ENCODE data around the gene DCK. TPM values are rescaled to one million over a fixed set of nuclear protein-coding genes. Genes with fewer than 3 reads are reported as not detected.

DCK gene
- total RNA-seq, 1 donor from 2014 or later: 24.5 TPM

DNA sequence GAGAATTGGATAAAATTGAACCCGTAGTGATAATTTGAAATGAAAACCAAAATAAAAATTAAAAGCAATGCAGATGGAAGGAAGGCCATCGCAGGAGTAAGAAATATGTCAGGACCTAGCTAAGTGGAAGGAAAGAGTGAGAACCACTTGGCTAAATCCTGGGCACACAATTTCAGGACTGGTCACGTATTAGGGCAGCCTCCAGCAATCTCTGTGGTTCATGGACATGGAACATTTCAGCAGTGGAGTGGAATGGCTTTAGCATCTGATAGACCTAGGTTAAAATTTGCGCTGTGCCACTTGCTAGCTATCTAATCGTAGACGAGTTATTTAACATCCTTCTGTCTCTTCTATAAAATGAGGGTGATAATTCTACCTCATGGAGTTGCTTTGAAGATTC lies 71.1 kb downstream of the DCK start:
- H3K9me3 ChIP-seq: no peaks in the 10 kb centered on the region
- no peak overlapping the region for H3K4me3 ChIP-seq
- no peak overlapping the region for H3K27ac ChIP-seq
- no peaks in the 10 kb centered on the region for H3K4me1 ChIP-seq
- intact Hi-C loops (cut with DNase I): no loop called here
- DNase-seq (ENCODE audit: low spot score in 2 of 2): no peak
- H3K36me3 ChIP-seq: no peaks in the 10 kb centered on the region
- H3K27me3 ChIP-seq: no peaks in the 10 kb centered on the region
- TF ChIP-seq CTCF (IDR thresholded peaks at IDR 0.05): no peak

GRCh38 chr4:71065991-71066510 lies 72.6 kb downstream of the DCK start:
- DNase-seq (ENCODE audit: low spot score in 2 of 2): no peak
- Histone ChIP-seq H3K27ac (no peak overlapping the region), H3K4me3 (no peak overlapping the region), H3K36me3 (no peaks in the 10 kb centered on the region), H3K4me1 (no peaks in the 10 kb centered on the region), H3K27me3 (no peaks in the 10 kb centered on the region), H3K9me3 (no peaks in the 10 kb centered on the region)
- intact Hi-C loops (cut with DNase I): no loop called here
- TF ChIP-seq CTCF (IDR thresholded peaks at IDR 0.05): no peak

DNA sequence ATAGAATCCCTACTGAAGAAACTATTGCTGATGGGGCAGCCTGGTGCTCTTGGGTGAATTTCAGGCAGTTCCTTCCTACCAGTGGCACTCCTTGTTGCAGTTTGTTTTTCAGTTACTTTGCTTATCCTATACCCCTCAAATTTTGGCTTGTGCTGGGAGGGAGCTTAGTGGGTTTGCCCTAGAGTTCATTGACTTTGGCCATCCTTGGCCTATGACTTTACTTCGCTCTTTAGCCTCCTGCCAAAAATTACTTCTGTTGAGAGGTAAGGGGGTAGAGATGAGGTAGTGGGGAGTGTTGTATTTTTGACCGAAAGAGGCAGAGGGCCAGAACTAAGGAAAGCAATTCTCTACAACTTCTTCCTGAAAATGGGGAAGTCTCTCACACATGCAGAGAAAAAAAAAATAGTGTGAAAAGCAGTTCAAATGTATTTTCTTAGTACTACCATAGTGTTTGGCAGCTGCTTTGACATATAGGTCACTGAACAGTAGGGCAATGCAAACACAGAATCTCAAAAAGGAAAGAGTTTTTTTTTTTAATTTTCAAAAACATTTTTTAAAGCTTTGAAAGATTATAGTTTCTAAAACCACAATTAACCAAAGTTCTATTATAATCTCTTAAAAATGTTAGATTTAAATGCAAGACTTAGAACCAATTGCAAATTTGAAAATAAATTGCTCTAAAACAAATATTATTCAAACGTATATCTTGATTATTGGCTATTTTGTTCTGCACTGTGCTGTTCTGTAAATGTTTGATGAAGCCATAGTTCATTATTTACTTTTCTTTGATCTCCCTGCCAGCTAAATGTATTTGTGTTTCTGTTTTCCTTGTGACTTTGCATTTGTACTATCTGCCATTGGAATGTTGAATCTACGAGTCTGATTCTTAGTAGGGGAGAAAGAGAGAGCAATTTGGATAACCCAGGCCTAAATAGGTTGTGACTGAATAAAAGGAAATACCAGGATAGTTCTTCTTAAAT lies 73.6 kb downstream of the DCK start:
- Histone ChIP-seq H3K36me3 (no peaks in the 10 kb centered on the region), H3K4me3 (no peak overlapping the region), H3K9me3 (no peaks in the 10 kb centered on the region), H3K27me3 (no peaks in the 10 kb centered on the region), H3K27ac (no peak overlapping the region), H3K4me1 (no peaks in the 10 kb centered on the region)
- TF ChIP-seq CTCF (IDR thresholded peaks at IDR 0.05): no peak
- intact Hi-C loops (cut with DNase I): no loop called here
- DNase-seq (ENCODE audit: low spot score in 2 of 2): no peak

- no peaks in the 10 kb centered on the region for H3K4me1 ChIP-seq
- no peaks in the 10 kb centered on the region for H3K27me3 ChIP-seq
- TF ChIP-seq CTCF (IDR thresholded peaks at IDR 0.05): no peak
- no peak overlapping the region for H3K4me3 ChIP-seq
- DNase-seq (ENCODE audit: low spot score in 2 of 2): no peak
- no peak overlapping the region for H3K27ac ChIP-seq
- H3K9me3 ChIP-seq: no peaks in the 10 kb centered on the region
- intact Hi-C loops (cut with DNase I): no loop called here
- H3K36me3 ChIP-seq: no peaks in the 10 kb centered on the region
Observed at GRCh38 chr4:71069063-71069462, 75.6 kb downstream of the DCK start.

DNA sequence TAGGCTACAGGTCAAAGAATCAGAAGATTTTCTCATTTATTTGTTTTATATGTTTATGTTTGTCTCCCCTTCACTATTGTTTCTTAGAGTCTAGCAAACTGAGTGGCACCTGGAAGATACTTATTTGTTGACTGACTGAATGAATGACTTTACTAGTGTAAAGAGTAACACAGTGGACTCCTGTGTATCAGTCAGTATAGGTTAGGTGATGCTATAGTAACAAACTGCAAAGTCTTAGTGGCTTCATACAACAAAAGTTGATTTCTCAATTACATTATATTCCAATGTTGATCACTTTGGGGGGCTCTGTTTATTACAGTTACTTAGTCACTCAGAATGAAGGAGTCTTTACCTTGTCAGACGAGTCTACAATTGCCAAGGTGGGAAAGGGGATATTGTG lies 76.6 kb downstream of the DCK start:
- H3K36me3 ChIP-seq: no peaks in the 10 kb centered on the region
- H3K27me3 ChIP-seq: no peaks in the 10 kb centered on the region
- TF ChIP-seq CTCF (IDR thresholded peaks at IDR 0.05): no peak
- no peak overlapping the region for H3K4me3 ChIP-seq
- H3K27ac ChIP-seq: no peak overlapping the region
- no peaks in the 10 kb centered on the region for H3K4me1 ChIP-seq
- H3K9me3 ChIP-seq: no peaks in the 10 kb centered on the region
- intact Hi-C loops (cut with DNase I): loop anchor here (10.0 kb wide), 1 partner anchor 485 kb away; no protein-coding TSS in a partner anchor
- DNase-seq (ENCODE audit: low spot score in 2 of 2): no peak
